GM21576 (cell line): ENCODE results near the gene ANKFY1.
"Not testable (repeated sequence)": the region's sequence is repeated elsewhere in the genome, so short reads cannot be mapped to it uniquely, and the experiment has no call there.

Experiments
- ATAC-seq: cut with Tn5 transposase; IDR thresholded peaks from one replicate; pipeline ENCODE4 v1.9.1; 2021; ENCODE audit warnings: mild to moderate bottlenecking, moderate library complexity; ENCODE audit not compliant: unreplicated experiment

Gene ANKFY1

DNA sequence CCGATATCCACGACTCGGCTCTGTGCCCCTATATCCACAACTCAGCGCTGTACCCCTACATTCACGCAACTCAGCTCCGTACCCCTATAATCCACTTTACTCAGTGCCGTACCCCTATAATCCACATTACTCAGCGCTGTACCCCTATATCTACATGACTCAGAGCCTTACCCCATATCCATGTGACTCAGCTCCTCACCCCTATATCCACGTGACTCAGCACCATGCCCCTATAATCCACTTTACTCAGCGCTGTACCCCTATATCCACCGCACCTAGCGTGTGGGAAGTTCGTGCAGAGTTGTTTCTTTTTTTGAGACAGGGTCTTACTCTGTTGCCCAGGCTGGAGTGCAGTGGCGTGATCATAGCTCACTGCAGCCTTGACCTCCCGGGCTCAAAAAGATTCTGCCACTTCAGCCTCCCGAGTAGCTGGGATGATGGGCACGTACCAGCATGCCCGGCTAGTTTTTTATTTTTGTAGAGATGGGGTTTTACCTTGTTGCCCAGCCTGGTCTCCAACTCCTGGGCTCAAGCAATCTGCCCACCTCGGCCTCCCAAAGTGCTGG is 103.4 kb downstream of the ANKFY1 start:
- no peak for ATAC-seq

GRCh38 chr17:4159761-4160160 is 104.0 kb downstream of the ANKFY1 start:
- ATAC-seq, result no peak

- ATAC-seq, result no peak
These were observed 106.0 kb downstream of the ANKFY1 start for GRCh38 chr17:4157618-4158333.

DNA sequence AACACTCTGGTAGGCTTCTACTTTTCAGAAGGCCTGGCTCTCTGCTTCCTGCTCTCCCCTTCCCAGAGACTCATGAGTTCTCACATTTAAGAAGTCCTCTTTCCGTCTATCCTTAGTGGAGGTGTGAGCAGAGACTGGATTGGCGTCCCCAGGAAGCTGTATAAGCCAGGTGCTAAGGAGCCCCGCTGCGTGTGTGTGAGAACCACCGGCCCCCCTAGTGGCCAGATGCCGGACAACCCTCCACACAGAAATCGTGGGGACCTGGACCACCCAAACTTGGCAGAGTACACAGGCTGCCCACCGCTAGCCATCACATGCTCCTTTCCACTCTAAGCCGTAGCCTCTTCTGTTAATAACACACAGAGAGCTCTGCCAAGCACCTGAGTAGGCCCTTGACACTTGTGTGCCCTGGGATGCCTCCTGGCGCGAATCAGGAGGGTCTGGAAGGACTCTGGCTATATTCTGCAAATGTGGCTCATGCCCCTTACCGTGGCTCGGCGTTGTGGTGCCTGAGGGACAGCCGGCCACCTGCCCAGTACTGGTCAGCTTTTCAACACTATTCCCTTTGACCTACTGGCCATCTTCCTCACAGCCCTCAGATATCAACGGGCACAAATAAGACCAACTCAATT is 106.9 kb downstream of the ANKFY1 start:
- no peak for ATAC-seq

DNA sequence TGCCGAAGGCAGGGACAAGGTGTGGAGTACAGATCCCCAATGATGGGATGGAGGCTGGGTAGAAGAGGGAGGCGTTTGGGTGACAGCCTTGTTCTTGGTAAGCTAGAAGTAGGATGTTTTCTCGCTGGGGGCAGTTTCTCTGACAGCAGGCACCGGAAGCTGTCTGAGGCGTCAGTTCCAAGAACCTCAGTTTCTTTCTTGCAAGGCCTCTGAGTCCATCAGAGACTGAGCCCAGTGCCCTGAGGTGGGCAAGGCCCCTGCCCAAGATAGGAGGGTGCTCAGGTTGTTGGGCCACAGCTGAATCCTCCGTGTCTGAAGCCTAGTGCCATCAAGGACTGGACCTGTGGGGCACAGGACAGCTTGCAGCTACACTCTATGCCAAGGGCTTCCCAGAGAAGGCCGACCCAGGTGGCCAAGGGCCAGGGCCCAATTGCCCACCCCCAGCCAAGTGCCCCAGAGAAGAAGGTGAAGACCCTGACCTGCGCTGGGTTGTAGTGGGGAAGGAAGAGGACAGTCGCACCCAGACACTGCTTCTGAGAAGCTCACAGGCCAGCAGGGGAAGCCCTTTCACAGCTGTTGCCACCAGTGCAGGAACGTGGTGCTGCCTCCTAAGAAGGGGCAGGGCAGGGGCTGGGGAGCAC is 107.7 kb downstream of the ANKFY1 start:
- no peak for ATAC-seq

DNA sequence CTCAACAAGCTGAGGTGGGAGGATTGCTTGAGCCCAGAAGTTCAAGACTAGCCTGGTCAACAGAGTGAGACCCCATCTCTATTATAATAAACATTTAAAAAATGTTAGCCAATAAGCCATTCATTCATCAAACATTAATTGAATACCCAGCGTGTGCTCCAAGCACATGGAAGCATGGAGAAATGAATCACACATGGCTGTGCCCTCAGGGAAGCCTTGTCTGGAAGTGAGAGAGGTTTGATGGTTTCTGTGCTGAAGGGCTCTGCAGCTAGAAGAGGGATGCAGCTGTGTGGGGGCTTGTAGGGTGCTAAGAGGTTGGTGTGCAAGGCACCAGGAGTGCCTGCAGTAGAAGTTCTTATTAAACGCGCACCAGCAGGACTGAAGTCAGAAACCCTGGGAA is 109.6 kb downstream of the ANKFY1 start:
- no peak for ATAC-seq

- no peak for ATAC-seq
These were observed 111.3 kb downstream of the ANKFY1 start for GRCh38 chr17:4152471-4152870.

- ATAC-seq, result no peak
These were observed 113.7 kb downstream of the ANKFY1 start for GRCh38 chr17:4150096-4150495.

DNA sequence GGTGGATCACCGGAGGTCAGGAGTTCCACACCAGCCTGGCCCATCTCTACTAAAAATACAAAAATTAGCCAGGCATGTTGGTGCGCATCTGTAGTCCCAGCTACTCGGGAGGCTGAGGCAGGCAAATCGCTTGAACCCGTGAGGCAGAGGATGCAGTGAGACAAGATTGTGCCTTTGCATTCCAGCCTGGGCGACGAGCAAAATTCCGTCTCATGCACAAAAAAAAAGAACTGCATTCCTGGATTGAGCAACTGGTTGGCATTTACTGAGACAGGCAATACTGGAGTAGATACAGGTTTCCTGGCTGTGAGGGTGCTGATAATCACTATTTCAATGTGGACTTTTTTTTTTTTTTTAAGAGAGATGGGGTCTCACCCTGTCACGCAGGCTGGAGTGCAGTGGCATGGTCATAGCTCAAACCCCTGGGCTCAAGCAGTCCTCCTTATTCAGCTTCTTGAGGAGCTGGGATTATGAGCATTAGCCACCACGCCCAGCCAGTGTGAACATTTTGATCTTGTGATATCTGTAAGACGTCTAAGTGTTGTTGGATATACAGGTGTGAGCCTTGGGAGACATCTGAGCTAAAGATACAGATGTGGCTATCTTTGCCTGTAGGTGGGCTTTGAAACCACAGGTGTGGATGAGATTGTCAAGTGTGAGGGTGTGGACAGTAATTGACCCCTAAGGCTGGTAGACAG is 115.0 kb downstream of the ANKFY1 start:
- ATAC-seq, result no peak

DNA sequence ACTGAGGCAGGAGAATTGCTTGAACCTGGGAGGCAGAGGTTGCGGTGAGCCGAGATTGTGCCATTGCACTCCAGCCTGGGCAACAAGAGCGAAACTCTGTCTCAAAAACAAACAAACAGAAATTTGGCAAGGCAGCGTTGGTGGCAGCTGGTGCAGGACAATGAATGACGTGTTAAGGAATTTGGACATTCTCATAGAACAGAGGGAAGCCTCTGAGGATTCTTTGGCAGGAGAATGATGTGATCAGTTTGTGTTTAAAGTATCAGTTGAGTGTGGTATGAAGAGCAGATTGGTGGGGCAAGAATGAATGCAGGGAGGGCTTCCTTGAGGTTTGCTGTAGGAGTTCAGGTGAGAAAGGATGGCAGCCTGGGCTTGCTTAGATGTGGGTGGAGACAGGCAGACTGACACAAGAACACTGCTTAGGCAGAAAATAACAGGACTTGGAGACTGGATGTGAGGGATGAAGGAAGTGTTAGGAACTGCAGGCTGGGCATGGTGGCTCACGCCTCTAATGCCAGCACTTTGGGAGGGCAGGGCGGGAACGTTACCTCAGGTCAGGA is 115.9 kb downstream of the ANKFY1 start:
- ATAC-seq, result no peak

- ATAC-seq, result no peak
These were observed 117.1 kb downstream of the ANKFY1 start for GRCh38 chr17:4146641-4147040.

DNA sequence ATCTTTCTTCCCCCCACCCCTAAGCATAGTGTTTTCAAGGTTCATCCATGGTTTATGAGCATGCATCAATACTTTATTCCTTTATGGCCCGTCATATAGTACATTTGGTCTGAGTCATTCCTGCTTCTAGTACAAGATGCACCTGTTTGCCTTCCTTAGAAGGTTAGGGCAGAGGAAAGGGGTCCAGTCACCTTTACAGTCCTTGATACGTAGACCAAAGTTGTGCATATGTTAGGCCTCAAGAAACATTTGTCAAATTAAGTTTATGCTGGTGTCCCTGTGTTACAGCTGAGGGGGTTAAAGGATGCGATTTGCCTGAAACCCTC is 119.4 kb downstream of the ANKFY1 start:
- ATAC-seq, result no peak

- ATAC-seq, result peak; percentile 60
These were observed 120.0 kb downstream of the ANKFY1 start for GRCh38 chr17:4143563-4144421.

DNA sequence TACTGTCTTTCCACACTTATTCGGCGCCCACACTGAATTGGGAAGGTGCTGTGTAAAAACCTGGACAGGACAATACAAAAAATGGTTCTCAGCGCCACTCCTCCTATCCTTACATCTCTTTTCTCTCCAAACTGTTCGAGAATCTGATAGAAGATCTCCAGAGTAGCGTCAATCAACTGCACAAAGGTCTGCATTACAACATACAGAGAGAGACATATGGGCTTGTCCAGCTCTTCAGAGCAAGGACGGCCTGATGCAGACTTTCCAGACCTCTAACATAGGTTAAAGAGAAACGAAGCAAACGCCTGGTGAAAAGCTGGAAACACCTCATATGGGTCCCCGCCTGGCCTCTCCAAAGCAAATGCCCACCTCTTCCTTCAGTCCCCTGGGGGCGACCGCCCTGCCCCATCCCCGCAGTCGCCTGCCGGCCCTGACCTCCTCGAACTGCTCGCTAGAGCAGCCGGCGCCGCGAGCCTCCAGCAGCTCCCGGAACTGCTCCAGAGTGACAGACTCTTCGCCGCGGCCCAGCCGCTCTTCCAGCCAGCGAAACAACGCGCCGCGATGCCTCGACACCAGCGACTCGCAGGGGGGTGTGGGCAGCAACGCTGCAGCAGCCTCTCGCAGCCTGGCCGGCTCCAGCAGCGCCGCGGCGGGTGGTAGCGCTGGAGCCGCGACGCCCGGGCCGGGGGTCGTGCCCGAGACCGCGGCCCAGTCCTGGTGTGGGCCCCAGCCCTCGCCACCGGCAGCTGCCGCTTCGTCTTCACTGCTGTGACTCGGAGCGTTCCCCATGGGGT is 121.5 kb downstream of the ANKFY1 start:
- ATAC-seq, result peak; percentile 14

- ATAC-seq, result no peak
These were observed 123.7 kb downstream of the ANKFY1 start for GRCh38 chr17:4140125-4140524.

GRCh38 chr17:4138906-4139526 is 124.8 kb downstream of the ANKFY1 start:
- not testable (repeated sequence) for ATAC-seq

DNA sequence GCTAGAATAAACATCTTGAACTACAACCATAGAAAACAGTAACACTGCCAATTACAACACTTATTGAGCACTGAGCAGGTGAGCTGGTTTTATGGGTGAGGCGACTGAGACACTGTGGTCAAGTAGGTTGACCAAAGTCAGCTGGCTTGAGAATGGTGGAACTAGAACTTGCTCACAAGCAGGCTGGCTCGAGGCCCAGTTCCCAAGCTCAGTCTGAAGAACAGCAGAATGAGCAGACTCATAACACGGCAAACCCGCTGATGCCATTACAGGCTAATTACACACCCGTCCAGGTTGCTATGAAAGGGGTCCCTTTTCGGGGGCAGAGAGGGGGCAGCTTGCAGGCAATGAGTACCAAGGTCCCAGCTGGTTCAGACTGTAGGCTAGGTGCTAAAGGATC is 127.4 kb downstream of the ANKFY1 start:
- no peak for ATAC-seq

DNA sequence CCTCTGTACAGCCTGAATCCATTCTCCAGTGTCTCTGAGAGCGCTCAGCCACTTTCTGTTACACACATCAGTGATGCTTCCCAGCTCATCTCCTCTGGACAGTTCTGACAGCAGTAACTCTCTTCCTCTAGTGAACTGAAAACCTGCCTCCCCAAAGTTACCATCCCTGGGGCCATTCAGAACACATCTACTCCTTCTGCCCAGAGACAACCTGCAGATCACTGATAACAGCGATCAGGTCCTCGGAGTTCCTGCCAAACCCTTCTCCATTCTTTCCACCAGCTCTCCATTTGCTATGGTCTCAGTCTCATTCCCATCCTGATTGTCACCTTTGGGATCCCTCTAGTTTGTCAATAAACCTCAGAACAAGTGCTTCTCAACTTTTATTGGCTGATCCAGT is 128.3 kb downstream of the ANKFY1 start:
- ATAC-seq, result no peak

DNA sequence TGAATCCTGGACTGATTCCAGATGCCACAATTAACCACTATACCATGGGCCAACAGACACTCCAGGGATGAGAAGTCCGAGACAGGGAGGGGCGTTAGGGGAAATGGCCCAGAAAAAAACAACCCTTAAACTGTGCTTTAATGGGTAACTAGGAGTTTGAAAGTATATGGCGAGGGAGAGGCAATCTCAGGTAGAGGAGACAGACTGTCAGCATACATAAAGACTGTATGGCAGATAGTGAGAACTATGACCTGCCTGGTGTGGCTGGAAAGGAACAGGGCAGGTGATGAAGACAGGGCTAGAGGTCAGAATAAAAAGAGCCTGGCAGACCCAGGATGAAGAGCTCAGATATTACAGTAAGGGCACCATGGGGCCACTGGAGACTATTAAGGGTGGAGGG is 129.1 kb downstream of the ANKFY1 start:
- ATAC-seq, result no peak
